Muscle layer of colon (tissue), 2 donors: ENCODE data around the gene CD209.

Source experiments
- H3K27ac ChIP-seq: one replicate; pipeline ENCODE4 v1.7.0; 2013; ENCODE audit warnings: low read depth, mild to moderate bottlenecking, low read length, moderate library complexity
- H3K27me3 ChIP-seq, 2 donors: one replicate each; pipeline ENCODE4 v1.7.0; 2013; ENCODE audit warnings: low read length in 2 of 2, mild to moderate bottlenecking in 2 of 2; ENCODE audit not compliant: insufficient read depth in 2 of 2, control insufficient read depth in 1 of 2
- H3K36me3 ChIP-seq: one replicate; pipeline ENCODE4 v1.7.0; 2013; ENCODE audit warnings: mild to moderate bottlenecking, low read length; ENCODE audit not compliant: insufficient read depth
- H3K4me1 ChIP-seq: one replicate; pipeline ENCODE4 v1.7.0; 2013; ENCODE audit warnings: mild to moderate bottlenecking, low read length; ENCODE audit not compliant: insufficient read depth
- H3K4me3 ChIP-seq, 2 donors: one replicate each; pipeline ENCODE4 v1.7.0; 2013; ENCODE audit warnings: low read length in 2 of 2, low read depth in 1 of 2, mild to moderate bottlenecking in 1 of 2, moderate library complexity in 1 of 2
- H3K9ac ChIP-seq: one replicate; pipeline ENCODE4 v1.7.0; 2013; ENCODE audit warnings: low read length
- H3K9me3 ChIP-seq: one replicate; pipeline ENCODE4 v1.7.0; 2013; ENCODE audit warnings: mild to moderate bottlenecking, low read length
- donor health status: abdominal sarcoma.
- donor health status: Adenocarcinoma of cecum.

Gene CD209

GRCh38 chr19:7701654-7702457 lies 45.5 kb downstream of the CD209 start, which contains the start of gene FCER2:
Gene FCER2, minus strand, starts transcription at chr19:7702131. Its CDS starts 2,371 bp downstream, at chr19:7699760.
- Histone ChIP-seq H3K4me1 (no peaks in the 10 kb centered on the region), H3K36me3 (no peaks in the 10 kb centered on the region), H3K27ac (no peak within 1 kb of the TSS), H3K4me3 (no peak within 1 kb of the TSS), H3K9me3 (no peaks in the 10 kb centered on the region), H3K27me3 (peaks cover 0 to 32% of the 10 kb centered on the region in 2 donors), H3K9ac (no peak within 1 kb of the TSS)

DNA sequence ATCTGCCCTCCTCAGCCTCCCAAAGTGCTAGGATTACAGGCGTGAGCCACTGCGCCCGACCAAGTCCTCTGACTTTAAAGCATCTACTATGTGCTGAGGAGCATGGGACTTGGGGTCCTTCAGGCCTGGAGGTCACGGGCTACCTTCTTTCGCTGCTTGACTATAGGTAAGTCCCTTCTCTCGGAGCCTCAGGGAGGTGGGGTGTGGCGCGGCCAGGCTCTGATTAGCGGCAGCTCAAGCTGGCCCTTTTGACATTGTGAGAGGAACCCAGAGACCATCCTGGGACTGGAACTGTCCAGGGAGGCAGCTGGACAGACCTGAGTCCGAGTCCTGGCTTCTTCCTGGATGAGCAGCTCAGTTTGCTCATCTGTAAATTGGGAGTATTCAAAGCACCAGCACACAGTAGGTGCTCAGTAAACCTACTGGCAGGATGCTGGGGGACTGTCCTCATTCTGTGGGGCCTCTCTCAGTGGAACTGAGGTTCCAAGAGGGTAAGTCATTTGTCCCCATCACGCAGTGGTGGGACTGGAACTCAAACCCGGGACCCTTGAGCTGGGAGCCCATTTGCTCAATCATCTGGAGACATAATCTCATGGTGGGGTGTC lies 46.2 kb downstream of the CD209 start:
- Histone ChIP-seq H3K36me3 (no peaks in the 10 kb centered on the region), H3K4me1 (no peaks in the 10 kb centered on the region), H3K4me3 (no peak overlapping the region), H3K27me3 (peaks cover 0 to 32% of the 10 kb centered on the region in 2 donors), H3K27ac (no peak overlapping the region), H3K9ac (no peak overlapping the region), H3K9me3 (no peaks in the 10 kb centered on the region)

GRCh38 chr19:7699417-7700401 lies 47.6 kb downstream of the CD209 start:
- no peaks in the 10 kb centered on the region for H3K4me1 ChIP-seq
- no peak overlapping the region for H3K27ac ChIP-seq
- no peak overlapping the region for H3K4me3 ChIP-seq
- no peaks in the 10 kb centered on the region for H3K36me3 ChIP-seq
- no peaks in the 10 kb centered on the region for H3K9me3 ChIP-seq
- H3K9ac ChIP-seq: no peak overlapping the region
- H3K27me3 ChIP-seq: peaks cover 0 to 32% of the 10 kb centered on the region in 2 donors

- Histone ChIP-seq H3K4me1 (no peaks in the 10 kb centered on the region), H3K4me3 (no peak overlapping the region), H3K9me3 (no peaks in the 10 kb centered on the region), H3K27me3 (peaks cover 0 to 32% of the 10 kb centered on the region in 2 donors), H3K9ac (no peak overlapping the region), H3K27ac (no peak overlapping the region), H3K36me3 (no peaks in the 10 kb centered on the region)
These were observed 48.3 kb downstream of the CD209 start for GRCh38 chr19:7699003-7699402.

DNA sequence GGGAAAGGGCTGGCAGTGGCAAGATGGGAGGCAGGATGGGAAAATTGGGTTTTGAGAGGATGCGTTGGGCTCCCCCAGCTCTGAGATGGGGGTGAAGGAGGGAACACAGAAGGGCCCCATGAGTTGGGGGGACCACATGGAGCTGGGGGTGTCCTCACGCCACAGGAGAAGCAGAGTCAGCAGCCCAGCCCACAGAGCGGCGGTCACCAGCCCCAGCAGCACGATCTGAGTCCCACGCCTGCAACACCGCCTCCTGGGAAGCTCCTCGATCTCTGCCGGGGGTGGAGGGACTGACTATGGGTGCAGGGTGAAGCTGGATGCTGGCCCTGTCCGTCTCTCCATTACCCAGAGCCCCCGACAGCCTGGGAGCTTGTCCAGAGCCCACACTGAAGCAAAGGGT lies 48.8 kb downstream of the CD209 start:
- Histone ChIP-seq H3K9ac (no peak overlapping the region), H3K27me3 (peaks cover 0 to 32% of the 10 kb centered on the region in 2 donors), H3K36me3 (no peaks in the 10 kb centered on the region), H3K9me3 (no peaks in the 10 kb centered on the region), H3K4me3 (no peak overlapping the region), H3K4me1 (no peaks in the 10 kb centered on the region), H3K27ac (no peak overlapping the region)

DNA sequence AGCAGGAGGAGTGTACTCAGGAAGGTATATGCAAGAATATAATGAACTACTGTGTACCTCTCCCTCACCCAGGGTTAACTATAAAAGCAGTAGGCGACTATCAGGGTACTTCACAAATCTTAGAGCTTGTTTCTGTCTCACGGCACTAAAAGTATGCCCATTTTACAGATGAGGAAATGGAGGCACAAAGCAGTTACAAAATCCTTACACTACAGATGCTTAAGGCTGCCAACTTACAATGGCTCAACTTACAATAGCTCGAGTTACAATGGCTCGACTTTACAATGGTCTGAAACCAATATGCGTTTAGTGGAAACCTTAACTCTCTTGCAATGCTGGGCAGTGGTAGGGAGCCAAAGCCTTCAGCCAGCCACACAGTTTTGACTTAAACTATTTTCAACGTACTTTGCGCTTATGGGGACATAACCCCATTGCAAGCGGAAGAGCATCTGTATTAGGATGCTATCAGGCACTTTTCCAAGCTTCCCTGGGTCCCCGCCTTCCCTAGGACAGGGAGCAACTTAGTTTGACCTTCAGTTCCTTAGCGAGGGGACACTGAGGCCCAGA lies 49.5 kb downstream of the CD209 start:
- no peaks in the 10 kb centered on the region for H3K9me3 ChIP-seq
- H3K4me3 ChIP-seq: no peak overlapping the region
- H3K4me1 ChIP-seq: no peaks in the 10 kb centered on the region
- H3K27me3 ChIP-seq: peaks cover 0 to 32% of the 10 kb centered on the region in 2 donors
- H3K27ac ChIP-seq: no peak overlapping the region
- H3K36me3 ChIP-seq: no peaks in the 10 kb centered on the region
- H3K9ac ChIP-seq: no peak overlapping the region

- no peaks in the 10 kb centered on the region for H3K36me3 ChIP-seq
- peaks cover 0 to 25% of the 10 kb centered on the region in 2 donors for H3K27me3 ChIP-seq
- H3K9me3 ChIP-seq: no peaks in the 10 kb centered on the region
- no peak overlapping the region for H3K9ac ChIP-seq
- H3K4me1 ChIP-seq: no peaks in the 10 kb centered on the region
- no peak overlapping the region for H3K27ac ChIP-seq
- H3K4me3 ChIP-seq: no peak overlapping the region
These were observed 52.8 kb downstream of the CD209 start for GRCh38 chr19:7694499-7694898.

GRCh38 chr19:7692417-7693088 lies 54.8 kb downstream of the CD209 start:
- Histone ChIP-seq H3K4me3 (no peak overlapping the region), H3K27ac (no peak overlapping the region), H3K9ac (no peak overlapping the region), H3K9me3 (no peaks in the 10 kb centered on the region), H3K27me3 (peaks cover 0 to 15% of the 10 kb centered on the region in 2 donors), H3K4me1 (no peaks in the 10 kb centered on the region), H3K36me3 (no peaks in the 10 kb centered on the region)

DNA sequence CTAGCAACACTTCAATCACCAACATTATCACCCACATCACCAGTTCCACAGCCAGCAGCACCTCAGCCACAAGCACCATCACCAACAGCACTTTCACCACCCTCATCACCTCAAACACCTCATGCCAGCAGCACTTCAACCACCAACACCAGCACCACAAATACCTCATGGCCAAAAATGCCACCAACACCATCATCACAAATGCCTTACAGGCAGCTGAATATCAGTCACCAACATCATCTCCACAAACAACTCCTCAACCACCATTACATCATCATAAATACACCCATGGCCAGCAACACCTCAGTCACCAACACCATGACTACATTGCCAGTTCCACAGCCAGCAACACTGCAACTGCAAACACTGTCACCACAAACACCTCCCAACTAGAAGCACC lies 55.8 kb downstream of the CD209 start:
- H3K9ac ChIP-seq: no peak overlapping the region
- peaks cover 0 to 15% of the 10 kb centered on the region in 2 donors for H3K27me3 ChIP-seq
- H3K36me3 ChIP-seq: no peaks in the 10 kb centered on the region
- H3K9me3 ChIP-seq: no peaks in the 10 kb centered on the region
- H3K27ac ChIP-seq: no peak overlapping the region
- H3K4me3 ChIP-seq: no peak overlapping the region
- H3K4me1 ChIP-seq: no peaks in the 10 kb centered on the region

DNA sequence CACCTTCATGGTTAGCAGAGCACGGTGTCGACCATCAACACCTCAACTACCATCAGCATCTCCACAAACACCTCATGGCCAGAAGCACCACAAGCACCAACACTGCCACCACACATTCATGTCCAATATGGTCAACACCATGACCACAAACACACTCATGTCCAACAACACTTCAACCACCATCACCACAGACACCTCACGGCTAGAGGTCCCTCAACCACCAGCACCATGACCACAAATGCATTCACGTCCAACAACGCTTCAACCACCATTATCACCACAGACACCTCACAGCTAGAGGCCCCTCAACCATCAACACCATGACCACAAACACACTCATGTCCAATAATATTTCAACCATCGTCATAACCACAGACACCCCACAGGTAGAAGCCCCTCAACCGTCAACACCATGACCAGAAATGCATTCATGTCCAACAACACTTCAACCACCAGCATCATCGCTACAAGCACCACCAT lies 56.5 kb downstream of the CD209 start:
- peaks cover 0 to 15% of the 10 kb centered on the region in 2 donors for H3K27me3 ChIP-seq
- H3K36me3 ChIP-seq: no peaks in the 10 kb centered on the region

More for the DNA sequence above, 56.5 kb downstream of the CD209 start:
- Histone ChIP-seq H3K9me3 (no peaks in the 10 kb centered on the region), H3K4me3 (no peak overlapping the region), H3K9ac (no peak overlapping the region), H3K4me1 (no peaks in the 10 kb centered on the region), H3K27ac (no peak overlapping the region)
